Naive thymus-derived CD4-positive, alpha-beta T cell (primary cell): Measurements from ENCODE around the gene SMIM33. TPM values are rescaled to one million over a fixed set of nuclear protein-coding genes. Genes with fewer than 3 reads are reported as not detected.
"Not testable (repeated sequence)": the region's sequence is repeated elsewhere in the genome, so short reads cannot be mapped to it uniquely, and the experiment has no call there.

Source experiments
- ATAC-seq: fragments of 150-1000 bp; cut with Tn5 transposase; 2 replicates; pipeline ENCODE4 v1.10.0; 2021; ENCODE audit warnings: mild to moderate bottlenecking, moderate library complexity
- CTCF ChIA-PET: fragments of 350-600 bp; sonication (Branson Sonifier 250); formaldehyde crosslinking; loops from one replicate; lab custom pipeline; 2021; ENCODE audit warnings: antibody characterized with exemption; lab: Charles Lee
- POLR2A ChIA-PET: fragments of 350-600 bp; sonication (Branson Sonifier 250); formaldehyde crosslinking; loops from one replicate; lab custom pipeline; 2021; ENCODE audit warnings: antibody characterized with exemption, inconsistent platforms; lab: Charles Lee
- DNase-seq, 9 donors: peaks; one replicate each; pipeline versions ENCODE4 v3.0.0 to v3.0.0-alpha.2; 2020 to 2022; ENCODE audit warnings: mixed read lengths in 1 of 9
- H3K27ac ChIP-seq: one replicate; pipeline ENCODE4 v1.7.0; 2013; ENCODE audit warnings: mild to moderate bottlenecking, low read depth, low read length, moderate library complexity
- H3K27me3 ChIP-seq, 2 donors: one replicate each; pipeline ENCODE4 v1.7.0; 2013; ENCODE audit warnings: low read length in 2 of 2, mild to moderate bottlenecking in 2 of 2, moderate library complexity in 2 of 2; ENCODE audit not compliant: control insufficient read depth in 2 of 2, insufficient read depth in 2 of 2
- H3K36me3 ChIP-seq, 3 experiments: 1 replicate in 2 of 3; 2 replicates in 1 of 3; pipeline ENCODE4 v1.7.0; 2013; ENCODE audit warnings: low read length in 3 of 3, mild to moderate bottlenecking in 3 of 3, moderate library complexity in 1 of 3; ENCODE audit not compliant: insufficient read depth in 3 of 3, control insufficient read depth in 2 of 3
- H3K4me1 ChIP-seq, 2 donors: one replicate each; pipeline ENCODE4 v1.7.0; 2013; ENCODE audit warnings: low read length in 2 of 2, mild to moderate bottlenecking in 2 of 2, moderate library complexity in 1 of 2; ENCODE audit not compliant: control insufficient read depth in 2 of 2, insufficient read depth in 2 of 2
- H3K4me3 ChIP-seq: 2 replicates; pipeline ENCODE4 v1.7.0; 2013; ENCODE audit warnings: mild to moderate bottlenecking, low read length
- H3K9me3 ChIP-seq, 3 experiments: 1 replicate in 2 of 3; 2 replicates in 1 of 3; pipeline ENCODE4 v1.7.0; 2013; ENCODE audit warnings: low read length in 3 of 3; ENCODE audit not compliant: control insufficient read depth in 2 of 3
- H3K27ac Mint-ChIP-seq, 9 donors: one replicate each; pipeline ENCODE4 v1.8.0; 2020 to 2022; ENCODE audit warnings: mixed read lengths in 9 of 9, mild to moderate bottlenecking in 8 of 9, moderate library complexity in 5 of 9, inconsistent platforms in 2 of 9
- H3K27me3 Mint-ChIP-seq, 5 donors: one replicate each; pipeline ENCODE4 v1.8.0; 2021 to 2022; ENCODE audit warnings: mixed read lengths in 5 of 5, mild to moderate bottlenecking in 1 of 5
- H3K36me3 Mint-ChIP-seq, 5 donors: one replicate each; pipeline ENCODE4 v1.8.0; 2020 to 2022; ENCODE audit warnings: mixed read lengths in 5 of 5, mild to moderate bottlenecking in 3 of 5, inconsistent platforms in 1 of 5
- H3K4me1 Mint-ChIP-seq, 7 donors: one replicate each; pipeline ENCODE4 v1.8.0; 2020 to 2022; ENCODE audit warnings: mixed read lengths in 7 of 7, mild to moderate bottlenecking in 3 of 7, inconsistent platforms in 1 of 7
- H3K4me3 Mint-ChIP-seq, 10 donors: one replicate each; pipeline ENCODE4 v1.8.0; 2020 to 2022; ENCODE audit warnings: mild to moderate bottlenecking in 10 of 10, mixed read lengths in 10 of 10, moderate library complexity in 6 of 10, inconsistent platforms in 2 of 10
- H3K9me3 Mint-ChIP-seq, 11 donors: one replicate each; pipeline ENCODE4 v1.8.0; 2020 to 2022; ENCODE audit warnings: mixed read lengths in 11 of 11, mild to moderate bottlenecking in 4 of 11, inconsistent platforms in 1 of 11, moderate library complexity in 1 of 11
- intact Hi-C, 2 donors: fragments of 100-400 bp; cut with micrococcal nuclease; formaldehyde crosslinking; loops; one replicate each; pipeline ENCODE4 v1.15.1; 2023
- polyA plus RNA-seq, 2 donors: library from polyadenylated mRNA; unstranded; fragments of 300-500 nt; fragmentation: Illumina TruSeq; gene quantifications; one replicate each; pipeline ENCODE4 v1.2.3, GENCODE V29; 2021
- total RNA-seq, 6 experiments: library from RNA in 5 of 6; stranded (reverse) in 5 of 6; gene quantifications; 1 replicate in 5 of 6; 2 replicates in 1 of 6; pipeline ENCODE4 v1.2.3 and lab custom pipeline; 2021 to 2026

Gene SMIM33
- total and polyA plus RNA-seq, 7 experiments from 2014 or later = 0.09 to 0.99 (median 0.27) TPM; not detected in 2

GRCh38 chr5:139492700-139493192 is 21.9 kb downstream of the SMIM33 start:
- H3K27ac Mint-ChIP-seq = peak overlapping the region; percentile 28 to 93 (median 77)
- peaks cover 7 to 37% (median 32%) of the 10 kb centered on the region in 7 donors for H3K4me1 Mint-ChIP-seq
- Histone ChIP-seq H3K9me3 (no peaks in the 10 kb centered on the region), H3K36me3 (no peaks in the 10 kb centered on the region), H3K27ac (peak overlapping the region; percentile 6), H3K4me1 (peaks cover 0 to 15% of the 10 kb centered on the region in 2 donors), H3K27me3 (no peaks in the 10 kb centered on the region), H3K4me3 (peak overlapping the region; percentile 11)
- ChIA-PET CTCF (interaction anchor here (1.3 kb wide), 1 partner anchor 70 kb away, joined by 3 read pairs; no protein-coding TSS in a partner anchor), POLR2A (interaction anchor here (0.6 to 5.4 kb wide), 8 partner anchors 11 to 74 kb away, joined by 3 to 32 read pairs (median 4); partner anchors contain the start of genes DNAJC18 and STING1)
- intact Hi-C loops = loop anchor here in 1 of 2 donors (1.0 kb wide), 1 partner anchor 11 kb away; no protein-coding TSS in a partner anchor
- H3K9me3 Mint-ChIP-seq = no peaks in the 10 kb centered on the region
- ATAC-seq (peak; percentile 65), DNase-seq (peak in 1 of 9 donors; percentile 30)
- H3K4me3 Mint-ChIP-seq = peak overlapping the region; percentile 49 to 80 (median 68)
- no peaks in the 10 kb centered on the region for H3K36me3 Mint-ChIP-seq
- H3K27me3 Mint-ChIP-seq = no peaks in the 10 kb centered on the region

GRCh38 chr5:139494256-139494655 is 23.5 kb downstream of the SMIM33 start:
- Mint-ChIP-seq H3K4me3 (no peak overlapping the region), H3K9me3 (no peaks in the 10 kb centered on the region), H3K4me1 (peaks cover 4 to 27% (median 23%) of the 10 kb centered on the region in 7 donors), H3K27me3 (no peaks in the 10 kb centered on the region), H3K27ac (no peak overlapping the region), H3K36me3 (no peaks in the 10 kb centered on the region)
- CTCF ChIA-PET = interaction anchor here (1.0 kb wide), 1 partner anchor 71 kb away, joined by 4 read pairs; no protein-coding TSS in a partner anchor
- Histone ChIP-seq H3K27me3 (no peaks in the 10 kb centered on the region), H3K36me3 (no peaks in the 10 kb centered on the region), H3K27ac (no peak overlapping the region), H3K4me1 (peaks cover 0 to 9% of the 10 kb centered on the region in 2 donors), H3K9me3 (no peaks in the 10 kb centered on the region), H3K4me3 (no peak overlapping the region)
- POLR2A ChIA-PET = interaction anchor here (1.3 to 5.4 kb wide), 4 partner anchors 12 to 72 kb away, joined by 3 to 32 read pairs (median 6); partner anchors contain the start of genes DNAJC18 and STING1
- intact Hi-C loops = no loop called here
- DNase-seq = no peak
- no peak for ATAC-seq

GRCh38 chr5:139494832-139495231 is 24.0 kb downstream of the SMIM33 start:
- Mint-ChIP-seq H3K27ac (no peak overlapping the region), H3K4me1 (peaks cover 4 to 24% (median 19%) of the 10 kb centered on the region in 7 donors), H3K36me3 (no peaks in the 10 kb centered on the region), H3K27me3 (no peaks in the 10 kb centered on the region), H3K9me3 (no peaks in the 10 kb centered on the region), H3K4me3 (no peak overlapping the region)
- Histone ChIP-seq H3K4me3 (no peak overlapping the region), H3K27ac (no peak overlapping the region), H3K9me3 (no peaks in the 10 kb centered on the region), H3K36me3 (no peaks in the 10 kb centered on the region), H3K4me1 (peaks cover 0 to 9% of the 10 kb centered on the region in 2 donors), H3K27me3 (no peaks in the 10 kb centered on the region)
- POLR2A ChIA-PET = interaction anchor here (1.9 to 5.4 kb wide), 2 partner anchors 13 to 72 kb away, joined by 7 to 32 read pairs; partner anchors contain the start of gene STING1
- CTCF ChIA-PET = interaction anchor here (1.0 to 1.6 kb wide), 3 partner anchors 10 to 72 kb away, joined by 4 to 7 read pairs (median 5); no protein-coding TSS in a partner anchor
- no peak for DNase-seq
- intact Hi-C loops = no loop called here
- no peak for ATAC-seq

- no peaks in the 10 kb centered on the region for H3K9me3 Mint-ChIP-seq
- ATAC-seq = peak; percentile 62
- H3K4me1 Mint-ChIP-seq = peaks cover 4 to 24% (median 19%) of the 10 kb centered on the region in 7 donors
Measured at GRCh38 chr5:139495638-139496435, 25.0 kb downstream of the SMIM33 start.

GRCh38 chr5:139501381-139501780 is 30.6 kb downstream of the SMIM33 start:
- intact Hi-C loops = no loop called here
- ATAC-seq (no peak), DNase-seq (no peak)
- H3K27me3 Mint-ChIP-seq = peaks cover 0 to 8% (median 0%) of the 10 kb centered on the region in 5 donors
- ChIA-PET POLR2A (interaction anchor here (0.7 to 1.7 kb wide), 4 partner anchors 19 to 63 kb away, joined by 3 to 8 read pairs (median 4); partner anchors contain the start of genes ECSCR and STING1), CTCF (no interaction called here)
- Histone ChIP-seq H3K4me3 (no peak overlapping the region), H3K9me3 (no peaks in the 10 kb centered on the region), H3K4me1 (no peaks in the 10 kb centered on the region), H3K27ac (no peak overlapping the region), H3K27me3 (no peaks in the 10 kb centered on the region), H3K36me3 (no peaks in the 10 kb centered on the region)
- H3K4me3 Mint-ChIP-seq = no peak overlapping the region
- H3K36me3 Mint-ChIP-seq = no peaks in the 10 kb centered on the region
- peaks cover 0 to 2% (median 0%) of the 10 kb centered on the region in 11 donors for H3K9me3 Mint-ChIP-seq
- H3K27ac Mint-ChIP-seq = no peak overlapping the region
- peaks cover 0 to 3% (median 0%) of the 10 kb centered on the region in 7 donors for H3K4me1 Mint-ChIP-seq

More at GRCh38 chr5:139495638-139496435, 25.0 kb downstream of the SMIM33 start:
- peak overlapping the region in 6 of 9 donors; percentile 32 to 71 (median 58) for H3K27ac Mint-ChIP-seq
- POLR2A ChIA-PET = interaction anchor here (0.8 to 5.4 kb wide), 4 partner anchors 14 to 211 kb away, joined by 3 to 32 read pairs (median 4); partner anchors contain the start of gene STING1
- Histone ChIP-seq H3K4me1 (peaks cover 0 to 9% of the 10 kb centered on the region in 2 donors), H3K36me3 (no peaks in the 10 kb centered on the region), H3K27me3 (no peaks in the 10 kb centered on the region), H3K4me3 (no peak overlapping the region), H3K27ac (no peak overlapping the region), H3K9me3 (no peaks in the 10 kb centered on the region)
- intact Hi-C loops = no loop called here
- DNase-seq = no peak
- CTCF ChIA-PET = interaction anchor here (0.9 to 2.2 kb wide), 4 partner anchors 9 to 82 kb away, joined by 3 to 7 read pairs (median 4); partner anchors contain the start of gene STING1
- H3K27me3 Mint-ChIP-seq = no peaks in the 10 kb centered on the region
- no peak overlapping the region for H3K4me3 Mint-ChIP-seq
- H3K36me3 Mint-ChIP-seq = no peaks in the 10 kb centered on the region

GRCh38 chr5:139503036-139503817 is 32.4 kb downstream of the SMIM33 start:
- ChIA-PET CTCF (interaction anchor here (0.7 to 2.1 kb wide), 2 partner anchors 9 to 283 kb away, joined by 3 to 10 read pairs; no protein-coding TSS in a partner anchor), POLR2A (interaction anchor here (0.7 to 1.7 kb wide), 3 partner anchors 9 to 21 kb away, joined by 3 to 8 read pairs (median 3); partner anchors contain the start of gene STING1)
- H3K4me3 Mint-ChIP-seq, H3K9me3 ChIP-seq, ATAC-seq, H3K36me3 Mint-ChIP-seq, intact Hi-C loops, H3K27me3 Mint-ChIP-seq, H3K4me1 ChIP-seq, H3K4me3 ChIP-seq, H3K9me3 Mint-ChIP-seq, H3K36me3 ChIP-seq, H3K27ac ChIP-seq, H3K27me3 ChIP-seq, H3K4me1 Mint-ChIP-seq, DNase-seq: not testable (repeated sequence)
- H3K27ac Mint-ChIP-seq = peak overlapping the region in 1 of 9 donors; percentile 55
